RWPE2 (cell line): ENCODE data around the gene CALM3.

Source experiments
- ATAC-seq: fragments of 200-7000 bp; cut with Tn5 transposase; 3 replicates; pipeline ENCODE4 v1.9.1; 2021; ENCODE audit warnings: low read depth
- DNase-seq: peaks from one replicate; pipeline ENCODE4 v3.0.0-alpha.2; 2020; ENCODE audit warnings: low spot score
- H3K27ac ChIP-seq: fragments of 450-650 bp; 2 replicates; pipeline ENCODE4 v1.5.1; 2017; ENCODE audit warnings: mild to moderate bottlenecking; ENCODE audit not compliant: poor library complexity, severe bottlenecking
- H3K27me3 ChIP-seq: fragments of 250-450 bp; sonication (Bioruptor Pico); 2 replicates; pipeline ENCODE4 v1.5.1; 2021; ENCODE audit warnings: mild to moderate bottlenecking, moderate library complexity; ENCODE audit not compliant: insufficient read depth, poor library complexity, severe bottlenecking
- H3K36me3 ChIP-seq: fragments of 250-450 bp; sonication (Bioruptor Pico); 2 replicates; pipeline ENCODE4 v1.5.1; 2020; ENCODE audit warnings: low read depth, mild to moderate bottlenecking, moderate library complexity
- H3K4me1 ChIP-seq: fragments of 250-450 bp; sonication (Bioruptor Pico); 2 replicates; pipeline ENCODE4 v1.5.1; 2021; ENCODE audit warnings: mild to moderate bottlenecking, moderate library complexity; ENCODE audit not compliant: insufficient read depth, poor library complexity, severe bottlenecking
- H3K4me3 ChIP-seq: fragments of 250-450 bp; sonication (Bioruptor Pico); 2 replicates; pipeline ENCODE4 v1.5.1; 2021; ENCODE audit warnings: mild to moderate bottlenecking, moderate library complexity; ENCODE audit not compliant: severe bottlenecking
- H3K9me3 ChIP-seq: fragments of 250-450 bp; sonication (Bioruptor Pico); 2 replicates; pipeline ENCODE4 v1.5.1; 2021; ENCODE audit warnings: mild to moderate bottlenecking, moderate library complexity; ENCODE audit not compliant: severe bottlenecking
- CTCF ChIP-seq: fragments of 450-650 bp; IDR thresholded peaks from one replicate; pipeline ENCODE4 v1.5.1; 2017; ENCODE audit warnings: mild to moderate bottlenecking, moderate library complexity; ENCODE audit not compliant: poor library complexity, severe bottlenecking

The CALM3 gene

GRCh38 chr19:46634656-46635218 lies 33.6 kb downstream of the CALM3 start:
- no peak overlapping the region for H3K27ac ChIP-seq

GRCh38 chr19:46635920-46636761 lies 35.0 kb downstream of the CALM3 start, which contains the start of gene GNG8:
GNG8 (minus strand) TSS chr19:46636202; CDS start chr19:46634682, 1,520 bp downstream.
- H3K4me3 ChIP-seq = no peak within 1 kb of the TSS
- no peak for ATAC-seq
- TF ChIP-seq CTCF = no peak
- H3K36me3 ChIP-seq = no peaks in the 10 kb centered on the region
- H3K9me3 ChIP-seq = no peaks in the 10 kb centered on the region
- peak; percentile 59 for DNase-seq
- H3K4me1 ChIP-seq = peaks cover 4% of the 10 kb centered on the region
- no peak within 1 kb of the TSS for H3K27ac ChIP-seq
- H3K27me3 ChIP-seq = peaks cover 39% of the 10 kb centered on the region

More at GRCh38 chr19:46634656-46635218, 33.6 kb downstream of the CALM3 start:
- DNase-seq (peak; percentile 60), ATAC-seq (no peak)
- no peaks in the 10 kb centered on the region for H3K9me3 ChIP-seq
- H3K4me1 ChIP-seq = peaks cover 8% of the 10 kb centered on the region
- TF ChIP-seq CTCF = no peak
- H3K27me3 ChIP-seq = peaks cover 35% of the 10 kb centered on the region
- H3K4me3 ChIP-seq = peak overlapping the region; percentile 27
- H3K36me3 ChIP-seq = no peaks in the 10 kb centered on the region

GRCh38 chr19:46637224-46637623 lies 36.1 kb downstream of the CALM3 start:
- no peak overlapping the region for H3K4me3 ChIP-seq
- H3K36me3 ChIP-seq = no peaks in the 10 kb centered on the region
- ATAC-seq (no peak), DNase-seq (peak; percentile 30)
- H3K9me3 ChIP-seq = no peaks in the 10 kb centered on the region
- peaks cover 4% of the 10 kb centered on the region for H3K4me1 ChIP-seq
- H3K27ac ChIP-seq = no peak overlapping the region
- TF ChIP-seq CTCF = no peak
- H3K27me3 ChIP-seq = peaks cover 39% of the 10 kb centered on the region

GRCh38 chr19:46639358-46640182 lies 38.4 kb downstream of the CALM3 start:
- Histone ChIP-seq H3K27me3 (peaks cover 36% of the 10 kb centered on the region), H3K4me3 (peak overlapping the region; percentile 39), H3K36me3 (no peaks in the 10 kb centered on the region), H3K9me3 (no peaks in the 10 kb centered on the region), H3K27ac (no peak overlapping the region), H3K4me1 (peaks cover 2% of the 10 kb centered on the region)
- TF ChIP-seq CTCF = no peak
- DNase-seq (peak; percentile 41), ATAC-seq (no peak)
